ENCODE measurements around the gene ERO1B.

The ERO1B gene

GRCh38 chr1:236253918-236254637 is 27.7 kb downstream of the ERO1B start:
- DNase-seq (ENCODE audit: low spot score): no peak

- no peak for DNase-seq (ENCODE audit: low spot score)
These were observed 28.6 kb downstream of the ERO1B start for GRCh38 chr1:236253119-236253518.

- no peak for DNase-seq (ENCODE audit: low spot score)
These were observed 30.2 kb downstream of the ERO1B start for GRCh38 chr1:236251587-236251986.

- DNase-seq (ENCODE audit: low spot score): no peak
These were observed 34.5 kb downstream of the ERO1B start for GRCh38 chr1:236247286-236247685.

- no peak for DNase-seq (ENCODE audit: low spot score)
These were observed 39.2 kb downstream of the ERO1B start for GRCh38 chr1:236242568-236242967.

GRCh38 chr1:236240675-236241074 is 41.1 kb downstream of the ERO1B start:
- DNase-seq (ENCODE audit: low spot score): no peak

GRCh38 chr1:236239092-236239585 is 42.6 kb downstream of the ERO1B start:
- DNase-seq (ENCODE audit: low spot score): no peak

GRCh38 chr1:236235116-236235515 is 46.6 kb downstream of the ERO1B start:
- no peak for DNase-seq (ENCODE audit: low spot score)

GRCh38 chr1:236228411-236228810 is 53.3 kb downstream of the ERO1B start:
- DNase-seq (ENCODE audit: low spot score): no peak

GRCh38 chr1:236222632-236223031 is 59.1 kb downstream of the ERO1B start:
- no peak for DNase-seq (ENCODE audit: low spot score)

GRCh38 chr1:236220473-236220872 is 61.3 kb downstream of the ERO1B start:
- no peak for DNase-seq (ENCODE audit: low spot score)

- no peak for DNase-seq (ENCODE audit: low spot score)
These were observed 67.0 kb downstream of the ERO1B start for GRCh38 chr1:236214761-236215160.

- DNase-seq (ENCODE audit: low spot score): no peak
These were observed 68.2 kb downstream of the ERO1B start for GRCh38 chr1:236213534-236213933.

GRCh38 chr1:236211815-236212214 is 69.9 kb downstream of the ERO1B start:
- DNase-seq (ENCODE audit: low spot score): no peak

GRCh38 chr1:236209713-236210112 is 72.0 kb downstream of the ERO1B start:
- no peak for DNase-seq (ENCODE audit: low spot score)

- DNase-seq (ENCODE audit: low spot score): no peak
These were observed 72.6 kb downstream of the ERO1B start for GRCh38 chr1:236209185-236209584.

GRCh38 chr1:236207569-236207968 is 74.2 kb downstream of the ERO1B start:
- DNase-seq (ENCODE audit: low spot score): no peak

GRCh38 chr1:236207121-236207520 is 74.6 kb downstream of the ERO1B start:
- DNase-seq (ENCODE audit: low spot score): no peak

- DNase-seq (ENCODE audit: low spot score): no peak
These were observed 75.2 kb downstream of the ERO1B start for GRCh38 chr1:236206548-236206947.

- DNase-seq (ENCODE audit: low spot score): no peak
These were observed 77.1 kb downstream of the ERO1B start for GRCh38 chr1:236204656-236205055.

GRCh38 chr1:236204039-236204438 is 77.7 kb downstream of the ERO1B start:
- no peak for DNase-seq (ENCODE audit: low spot score)

GRCh38 chr1:236201786-236202185 is 80.0 kb downstream of the ERO1B start:
- DNase-seq (ENCODE audit: low spot score): no peak

- DNase-seq (ENCODE audit: low spot score): no peak
These were observed 80.8 kb downstream of the ERO1B start for GRCh38 chr1:236200925-236201324.

- no peak for DNase-seq (ENCODE audit: low spot score)
These were observed 88.6 kb downstream of the ERO1B start for GRCh38 chr1:236193184-236193583.

Data from D341Med (cell line).